H1 (cell line): ENCODE measurements around the gene C2orf78. TPM values are rescaled to one million over a fixed set of nuclear protein-coding genes. Genes with fewer than 3 reads are reported as not detected.

Source experiments
- CTCF ChIA-PET: fragments of 300-600 bp; sonication (Branson Sonifier 250); formaldehyde crosslinking; loops from one replicate; lab custom pipeline; 2021; ENCODE audit not compliant: partially characterized antibody; lab: Charles Lee
- POLR2A ChIA-PET: fragments of 300-600 bp; sonication (Branson Sonifier 250); formaldehyde crosslinking; loops from one replicate; lab custom pipeline; 2021; ENCODE audit warnings: inconsistent platforms; ENCODE audit not compliant: partially characterized antibody; lab: Charles Lee
- DNase-seq, 2 experiments: peaks; one replicate each; pipeline versions ENCODE4 v3.0.0 to v3.0.0-alpha.2; 2010 to 2022; ENCODE audit warnings: low spot score in 2 of 2, low read depth in 1 of 2, mixed read lengths in 1 of 2
- FAIRE-seq: peaks from 2 replicates; lab custom pipeline; 2011; peaks lifted over from hg19 to GRCh38; lab: Jason Lieb, UNC
- H2AFZ ChIP-seq: 2 replicates; pipeline ENCODE4 v1.8.1; 2012; ENCODE audit warnings: low read length, inconsistent platforms
- H2AK5ac ChIP-seq: 2 replicates; pipeline ENCODE4 v1.6.1; 2013; ENCODE audit warnings: low read depth, low read length
- H2BK120ac ChIP-seq: replicated peaks from 2 replicates; pipeline ENCODE3; 2013; ENCODE audit warnings: low read depth, low read length, inconsistent platforms
- H2BK12ac ChIP-seq: 2 replicates; pipeline ENCODE4 v1.6.1; 2013; ENCODE audit warnings: low read depth, low read length
- H2BK15ac ChIP-seq: 2 replicates; pipeline ENCODE4 v1.6.1; 2013; ENCODE audit warnings: low read length
- H2BK20ac ChIP-seq: 2 replicates; pipeline ENCODE4 v1.6.1; 2013; ENCODE audit warnings: low read length
- H2BK5ac ChIP-seq: 2 replicates; pipeline ENCODE4 v1.6.1; 2013; ENCODE audit warnings: low read depth, low read length
- H3K14ac ChIP-seq: 2 replicates; pipeline ENCODE4 v1.6.1; 2013; ENCODE audit warnings: inconsistent platforms; ENCODE audit not compliant: insufficient read length
- H3K18ac ChIP-seq: 2 replicates; pipeline ENCODE4 v1.6.1; 2013; ENCODE audit warnings: low read length; ENCODE audit errors: extremely low read depth
- H3K23ac ChIP-seq: 2 replicates; pipeline ENCODE4 v1.6.1; 2013; ENCODE audit warnings: inconsistent platforms; ENCODE audit not compliant: insufficient read length
- H3K23me2 ChIP-seq: 2 replicates; pipeline ENCODE4 v1.6.1; 2013; ENCODE audit warnings: low read depth, low read length
- H3K27ac ChIP-seq: 2 replicates; pipeline ENCODE4 v1.6.1; 2011; ENCODE audit warnings: low read depth, low read length, inconsistent platforms
- H3K27me3 ChIP-seq, 4 experiments: replicated peaks in 1 of 4; 1 replicate in 1 of 4; 2 replicates in 3 of 4; pipeline versions ENCODE4 v1.6.1 to v1.8.1; 2011 to 2013; ENCODE audit warnings: low read length in 3 of 4, mild to moderate bottlenecking in 3 of 4, inconsistent platforms in 2 of 4, mixed read lengths in 2 of 4, moderate library complexity in 1 of 4; ENCODE audit not compliant: control insufficient read depth in 3 of 4, insufficient read depth in 3 of 4; ENCODE audit errors: extremely low read depth in 1 of 4
- H3K36me3 ChIP-seq, 4 experiments: 2 replicates each; pipeline versions ENCODE4 v1.6.1 to v1.8.1; 2011 to 2013; ENCODE audit warnings: mild to moderate bottlenecking in 4 of 4, low read length in 3 of 4, moderate library complexity in 2 of 4, control low read depth in 1 of 4, inconsistent platforms in 1 of 4; ENCODE audit not compliant: insufficient read depth in 4 of 4, control insufficient read depth in 2 of 4
- H3K4ac ChIP-seq: replicated peaks from 2 replicates; pipeline ENCODE3; 2013; ENCODE audit warnings: low read length, low read depth, mixed read lengths, inconsistent platforms; ENCODE audit not compliant: insufficient read length
- H3K4me1 ChIP-seq, 4 experiments: replicated peaks in 1 of 4; 1 replicate in 1 of 4; 2 replicates in 3 of 4; pipeline versions ENCODE4 v1.6.1 to v1.8.1; 2011 to 2013; ENCODE audit warnings: low read length in 3 of 4, inconsistent platforms in 2 of 4, mixed read lengths in 1 of 4; ENCODE audit not compliant: insufficient read depth in 4 of 4, control insufficient read depth in 3 of 4
- H3K4me2 ChIP-seq, 2 experiments: 2 replicates each; pipeline versions ENCODE4 v1.6.1 to v1.8.1; 2011 to 2013; ENCODE audit warnings: low read depth in 2 of 2, low read length in 2 of 2, control low read depth in 1 of 2, inconsistent platforms in 1 of 2, mild to moderate bottlenecking in 1 of 2; ENCODE audit not compliant: insufficient read depth in 1 of 2
- H3K4me3 ChIP-seq, 4 experiments: fragments of 200-600, 300-600 bp in 1 of 4; sonication (generic), shearing (Covaris generic), sonication (Bioruptor Twin) in 1 of 4; 2 replicates each; pipeline versions ENCODE4 v1.5.1 to v1.8.1; 2011 to 2016; ENCODE audit warnings: low read length in 4 of 4, low read depth in 3 of 4, control low read depth in 2 of 4, inconsistent platforms in 2 of 4, mild to moderate bottlenecking in 2 of 4, mixed read lengths in 1 of 4, moderate library complexity in 1 of 4; ENCODE audit not compliant: insufficient read depth in 2 of 4; ENCODE audit errors: extremely low read depth in 1 of 4
- H3K56ac ChIP-seq: replicated peaks from 2 replicates; pipeline ENCODE3; 2013; ENCODE audit warnings: low read depth, mild to moderate bottlenecking, mixed read lengths, low read length, inconsistent platforms; ENCODE audit not compliant: insufficient read length
- H3K79me1 ChIP-seq: 2 replicates; pipeline ENCODE4 v1.6.1; 2013; ENCODE audit warnings: low read depth, low read length, control low read depth
- H3K79me2 ChIP-seq, 2 experiments: 2 replicates each; pipeline versions ENCODE4 v1.6.1 to v1.8.1; 2012 to 2013; ENCODE audit warnings: low read length in 2 of 2, mild to moderate bottlenecking in 2 of 2, inconsistent platforms in 1 of 2; ENCODE audit not compliant: insufficient read depth in 2 of 2, control insufficient read depth in 1 of 2
- H3K9ac ChIP-seq, 4 experiments: replicated peaks in 1 of 4; 1 replicate in 1 of 4; 2 replicates in 3 of 4; pipeline versions ENCODE4 v1.6.1 to v1.8.1; 2011 to 2013; ENCODE audit warnings: low read depth in 3 of 4, low read length in 3 of 4, control low read depth in 2 of 4, mild to moderate bottlenecking in 2 of 4, moderate library complexity in 2 of 4, inconsistent platforms in 1 of 4; ENCODE audit errors: extremely low read depth in 1 of 4
- H3K9me3 ChIP-seq, 2 experiments: 2 replicates each; pipeline versions ENCODE4 v1.6.1 to v1.8.1; 2012 to 2013; ENCODE audit warnings: mild to moderate bottlenecking in 2 of 2, moderate library complexity in 2 of 2, control low read depth in 1 of 2, inconsistent platforms in 1 of 2, low read depth in 1 of 2, low read length in 1 of 2, mixed read lengths in 1 of 2; ENCODE audit not compliant: insufficient read depth in 2 of 2
- H4K20me1 ChIP-seq, 2 experiments: replicated peaks in 1 of 2; 2 replicates each; pipeline versions ENCODE3 to v1.8.1; 2011 to 2013; ENCODE audit warnings: inconsistent platforms in 2 of 2, low read length in 2 of 2, mild to moderate bottlenecking in 1 of 2; ENCODE audit not compliant: insufficient read depth in 2 of 2, control insufficient read depth in 1 of 2
- H4K5ac ChIP-seq: 2 replicates; pipeline ENCODE4 v1.6.1; 2013; ENCODE audit warnings: low read length, low read depth, mixed read lengths, inconsistent platforms; ENCODE audit not compliant: insufficient read length
- H4K8ac ChIP-seq: 2 replicates; pipeline ENCODE4 v1.8.0; 2013; ENCODE audit warnings: mild to moderate bottlenecking, moderate library complexity, low read length, inconsistent platforms; ENCODE audit not compliant: insufficient read depth; ENCODE audit errors: extremely low read depth
- H4K91ac ChIP-seq: replicated peaks from 2 replicates; pipeline ENCODE3; 2013; ENCODE audit warnings: low read length, mixed read lengths, inconsistent platforms; ENCODE audit not compliant: insufficient read length
- RAD21 ChIP-seq, 2 experiments: IDR thresholded peaks in 1 of 2; conservative IDR thresholded peaks in 1 of 2; 2 replicates each; pipeline ENCODE4 v1.6.1; 2011; ENCODE audit warnings: low read depth in 2 of 2, low read length in 2 of 2, improper control_type of control experiment in 1 of 2, inconsistent platforms in 1 of 2, mild to moderate bottlenecking in 1 of 2, moderate library complexity in 1 of 2
- SAP30 ChIP-seq: fragments of 300-600 bp; sonication (generic); IDR thresholded peaks from 2 replicates; pipeline ENCODE4 v1.7.1; 2012; ENCODE audit warnings: low read length, moderate library complexity, mild to moderate bottlenecking, inconsistent platforms; ENCODE audit not compliant: insufficient read depth, insufficient replicate concordance
- WGBS, 2 experiments: shearing (Covaris generic) in 1 of 2; methylation state at CpG; one replicate each; pipeline versions ENCODE4 v1.1.6 to v1.1.7; 2013 to 2015; ENCODE audit warnings: low lambda C conversion rate in 2 of 2, mixed read lengths in 2 of 2, inconsistent platforms in 1 of 2, low coverage in 1 of 2, missing lambda C conversion rate in 1 of 2; ENCODE audit not compliant: insufficient replicate concordance in 2 of 2, insufficient coverage in 1 of 2, insufficient read length in 1 of 2; ENCODE audit errors: extremely low coverage in 1 of 2, missing lambda C conversion rate in 1 of 2; 5-methylcytosine and 5-hydroxymethylcytosine counted together
- polyA plus RNA-seq, 7 experiments: library from polyadenylated mRNA; depleted of rRNA in 3 of 7; stranded (reverse) in 5 of 7; unstranded in 2 of 7; fragments of >200 nt in 5 of 7; fragments of 200-250 nt in 2 of 7; gene quantifications; 1 replicate in 5 of 7; 2 replicates in 1 of 7; 4 replicates in 1 of 7; pipeline versions ENCODE4 v1.2.1 to v1.2.3, GENCODE V29; 2011 to 2013; ENCODE audit warnings: missing spikeins in 2 of 7, mixed read lengths in 2 of 7
- total RNA-seq: library from RNA; stranded (reverse); fragmentation: NEBNext Ultra II Directional; extraction: Animal tissue kit (Norgen Biotek cat#: 25700); gene quantifications from 2 replicates; pipeline ENCODE4 v1.2.1, GENCODE V29; 2021

Gene C2orf78
- total and polyA plus RNA-seq, 2 of the 8 experiments (the other 6 are each of a cell fraction or from before 2014, with no cell fraction given), result 0.39 to 0.89 TPM

GRCh38 chr2:73770725-73771124 is 13.3 kb upstream of the C2orf78 start:
- Histone ChIP-seq H3K4ac (no peak overlapping the region), H2AFZ (no peak overlapping the region), H2BK120ac (no peak overlapping the region), H3K27me3 (no peaks in the 10 kb centered on the region), H3K36me3 (peaks cover 4 to 46% (median 27%) of the 10 kb centered on the region in 4 experiments; a peak in 6 of 8 replicates), H4K8ac (no peak overlapping the region), H2BK12ac (no peak overlapping the region), H3K79me2 (no peaks in the 10 kb centered on the region), H4K91ac (no peak overlapping the region), H3K18ac (no peak overlapping the region), H3K27ac (no peak overlapping the region), H3K23ac (no peak overlapping the region), H3K9me3 (no peaks in the 10 kb centered on the region), H3K9ac (no peak overlapping the region), H2BK15ac (no peak overlapping the region), H2AK5ac (no peak overlapping the region), H3K56ac (no peak overlapping the region), H2BK20ac (no peak overlapping the region), H3K23me2 (no peaks in the 10 kb centered on the region), H3K4me2 (no peak overlapping the region), H2BK5ac (no peak overlapping the region), H3K4me3 (no peak overlapping the region), H3K4me1 (no peaks in the 10 kb centered on the region), H4K20me1 (peaks cover 0 to 2% of the 10 kb centered on the region in 2 experiments), H3K14ac (no peak overlapping the region), H4K5ac (no peak overlapping the region), H3K79me1 (peaks cover 3% of the 10 kb centered on the region; the same call in 1 of the 2 replicates)
- POLR2A ChIA-PET, result no interaction called here
- FAIRE-seq, result no peak
- CTCF ChIA-PET, result no interaction called here
- TF ChIP-seq RAD21 (IDR thresholded peaks at IDR 0.05 in 1 of 2, conservative IDR thresholded peaks at IDR 0.05 in 1 of 2; ENCODE audit: low read depth in 2 of 2, low read length in 2 of 2) (no peak), SAP30 (no peak)
- WGBS, 2 experiments, result 96% methylated on average over 3 of the region's 3 CpGs; no CpG with 5 or more reads in 1 of the 2 experiments
- DNase-seq, result no peak
